WTC11 (cell line): ENCODE results near the gene SUPT4H1. TPM values are rescaled to one million over a fixed set of nuclear protein-coding genes. Genes with fewer than 3 reads are reported as not detected.

ENCODE experiments used
- ATAC-seq: fragments of 200-7000 bp; cut with Tn5 transposase; 2 replicates; pipeline ENCODE4 v1.10.0; 2021; ENCODE audit warnings: mild to moderate bottlenecking, moderate library complexity
- CTCF ChIA-PET: fragments of 300-600 bp; sonication (Branson Sonifier 250); formaldehyde crosslinking; loops from one replicate; lab custom pipeline; 2021; ENCODE audit warnings: antibody characterized with exemption; lab: Charles Lee
- POLR2A ChIA-PET: fragments of 350-600 bp; sonication (Branson Sonifier 250); formaldehyde crosslinking; loops from one replicate; lab custom pipeline; 2021; ENCODE audit warnings: antibody characterized with exemption; lab: Charles Lee
- DNase-seq: peaks from one replicate; pipeline ENCODE4 v3.0.0; 2021; ENCODE audit warnings: low spot score
- H3K27ac Mint-ChIP-seq: 2 replicates; pipeline ENCODE4 v1.8.0; 2021; ENCODE audit warnings: mixed read lengths
- H3K27me3 Mint-ChIP-seq: 2 replicates; pipeline ENCODE4 v1.8.0; 2021; ENCODE audit warnings: low read depth, mild to moderate bottlenecking, moderate library complexity, mixed read lengths
- H3K36me3 Mint-ChIP-seq: 2 replicates; pipeline ENCODE4 v1.8.0; 2021; ENCODE audit warnings: mixed read lengths
- H3K4me1 Mint-ChIP-seq: 2 replicates; pipeline ENCODE4 v1.8.0; 2022; ENCODE audit warnings: mixed read lengths
- H3K4me3 Mint-ChIP-seq: 2 replicates; pipeline ENCODE4 v1.8.0; 2021; ENCODE audit warnings: mild to moderate bottlenecking, moderate library complexity, mixed read lengths
- H3K9me3 Mint-ChIP-seq: 2 replicates; pipeline ENCODE4 v1.8.0; 2021; ENCODE audit warnings: mixed read lengths
- ATF1 ChIP-seq: sonication (generic); formaldehyde crosslinking; IDR thresholded peaks from 2 replicates; pipeline ENCODE4 v1.8.1; 2023; ENCODE audit warnings: mild to moderate bottlenecking, moderate library complexity, missing genetic modification reagents
- CBFB ChIP-seq: sonication (generic); formaldehyde crosslinking; IDR thresholded peaks from 2 replicates; pipeline ENCODE4 v1.8.1; 2022; ENCODE audit warnings: mild to moderate bottlenecking, low read depth, missing genetic modification reagents
- E2F5 ChIP-seq: sonication (generic); formaldehyde crosslinking; IDR thresholded peaks from 2 replicates; pipeline ENCODE4 v1.8.1; 2022; ENCODE audit warnings: mild to moderate bottlenecking, moderate library complexity, missing genetic modification reagents
- ESRRA ChIP-seq: sonication (generic); formaldehyde crosslinking; IDR thresholded peaks from 2 replicates; pipeline ENCODE4 v1.8.1; 2022; ENCODE audit warnings: mild to moderate bottlenecking, missing genetic modification reagents, borderline replicate concordance
- ETV6 ChIP-seq: sonication (generic); formaldehyde crosslinking; IDR thresholded peaks from 2 replicates; pipeline ENCODE4 v1.8.1; 2022; ENCODE audit warnings: mild to moderate bottlenecking, missing genetic modification reagents
- FOXJ3 ChIP-seq: sonication (generic); formaldehyde crosslinking; IDR thresholded peaks from 2 replicates; pipeline ENCODE4 v1.9.0; 2021; ENCODE audit warnings: missing genetic modification reagents, mild to moderate bottlenecking, borderline replicate concordance
- FOXK1 ChIP-seq: sonication (generic); formaldehyde crosslinking; IDR thresholded peaks from 2 replicates; pipeline ENCODE4 v1.8.0; 2022; ENCODE audit warnings: mild to moderate bottlenecking, moderate library complexity, missing genetic modification reagents
- HMGA2 ChIP-seq: fragments of 250-450 bp; sonication (Bioruptor Pico); IDR thresholded peaks from 2 replicates; pipeline ENCODE4 v1.4.0; 2021; ENCODE audit warnings: mild to moderate bottlenecking, moderate library complexity
- IRF2 ChIP-seq: sonication (generic); formaldehyde crosslinking; IDR thresholded peaks from 2 replicates; pipeline ENCODE4 v1.8.0; 2022; ENCODE audit warnings: low read depth, missing genetic modification reagents, borderline replicate concordance
- KAT7 ChIP-seq: sonication (generic); formaldehyde crosslinking; IDR thresholded peaks from 2 replicates; pipeline ENCODE4 v1.8.1; 2023; ENCODE audit warnings: missing genetic modification reagents, mild to moderate bottlenecking, borderline replicate concordance
- MLX ChIP-seq: sonication (generic); formaldehyde crosslinking; IDR thresholded peaks from 2 replicates; pipeline ENCODE4 v1.8.1; 2023; ENCODE audit warnings: mild to moderate bottlenecking, missing genetic modification reagents, moderate library complexity
- MXD4 ChIP-seq: fragments of 250-450 bp; sonication (Bioruptor Pico); IDR thresholded peaks from 2 replicates; pipeline ENCODE4 v1.8.0; 2021; ENCODE audit warnings: mild to moderate bottlenecking, moderate library complexity, borderline replicate concordance
- MYBL2 ChIP-seq: sonication (generic); formaldehyde crosslinking; IDR thresholded peaks from 2 replicates; pipeline ENCODE4 v1.8.1; 2023; ENCODE audit warnings: mild to moderate bottlenecking, moderate library complexity, missing genetic modification reagents
- NFATC4 ChIP-seq: fragments of 250-450 bp; sonication (Bioruptor Pico); IDR thresholded peaks from 2 replicates; pipeline ENCODE4 v1.9.0; 2021; ENCODE audit warnings: mild to moderate bottlenecking
- NFYB ChIP-seq: sonication (generic); formaldehyde crosslinking; conservative IDR thresholded peaks from 2 replicates; pipeline ENCODE4 v1.8.0; 2022; ENCODE audit warnings: low read depth, missing genetic modification reagents
- OVOL2 ChIP-seq: fragments of 250-450 bp; sonication (Bioruptor Pico); IDR thresholded peaks from 2 replicates; pipeline ENCODE4 v1.9.0; 2021; ENCODE audit warnings: mild to moderate bottlenecking, borderline replicate concordance
- RELA ChIP-seq: sonication (generic); formaldehyde crosslinking; IDR thresholded peaks from 2 replicates; pipeline ENCODE4 v1.8.1; 2022; ENCODE audit warnings: missing genetic modification reagents, mild to moderate bottlenecking, borderline replicate concordance
- TP53 ChIP-seq: sonication (generic); formaldehyde crosslinking; IDR thresholded peaks from 2 replicates; pipeline ENCODE4 v1.8.1; 2023; ENCODE audit warnings: mild to moderate bottlenecking, missing genetic modification reagents
- USF2 ChIP-seq: sonication (generic); formaldehyde crosslinking; IDR thresholded peaks from 2 replicates; pipeline ENCODE4 v1.8.1; 2023; ENCODE audit warnings: mild to moderate bottlenecking, missing genetic modification reagents, moderate library complexity
- ZNF138 ChIP-seq: sonication (generic); formaldehyde crosslinking; conservative IDR thresholded peaks from 2 replicates; pipeline ENCODE4 v1.8.1; 2022; ENCODE audit warnings: mild to moderate bottlenecking, moderate library complexity, missing genetic modification reagents
- ZNF219 ChIP-seq: sonication (generic); formaldehyde crosslinking; IDR thresholded peaks from 2 replicates; pipeline ENCODE4 v1.8.0; 2023; ENCODE audit warnings: missing genetic modification reagents, mild to moderate bottlenecking, borderline replicate concordance
- ZNF263 ChIP-seq: sonication (generic); formaldehyde crosslinking; IDR thresholded peaks from 2 replicates; pipeline ENCODE4 v1.8.1; 2022; ENCODE audit warnings: low read depth, mild to moderate bottlenecking, moderate library complexity, missing genetic modification reagents
- ZNF396 ChIP-seq: fragments of 250-450 bp; sonication (Bioruptor Pico); IDR thresholded peaks from 2 replicates; pipeline ENCODE4 v1.8.0; 2021; ENCODE audit warnings: mild to moderate bottlenecking, moderate library complexity, borderline replicate concordance
- ZNF512 ChIP-seq: sonication (generic); formaldehyde crosslinking; IDR thresholded peaks from 2 replicates; pipeline ENCODE4 v1.8.1; 2022; ENCODE audit warnings: missing genetic modification reagents, borderline replicate concordance
- total RNA-seq: library from RNA; stranded (reverse); gene quantifications from 3 replicates; pipeline ENCODE4 v1.2.3, GENCODE V29; 2021

The SUPT4H1 gene
- total RNA-seq, 1 experiment from 2014 or later: 85.5 TPM

GRCh38 chr17:58400826-58401225, 48.8 kb upstream of the SUPT4H1 start:
- peaks cover 97% of the 10 kb centered on the region for H3K27me3 Mint-ChIP-seq
- CTCF ChIA-PET: no interaction called here
- H3K9me3 Mint-ChIP-seq: no peaks in the 10 kb centered on the region
- ATAC-seq: no peak
- peaks cover 50% of the 10 kb centered on the region for H3K4me1 Mint-ChIP-seq
- H3K27ac Mint-ChIP-seq: no peak overlapping the region
- TF ChIP-seq RELA (CRISPR knock-in tag) (no peak), ETV6 (CRISPR knock-in tag) (no peak), NFYB (CRISPR knock-in tag) (no peak), NFATC4 (CRISPR knock-in tag) (no peak), TP53 (CRISPR knock-in tag) (no peak), MLX (no peak), CBFB (CRISPR knock-in tag) (no peak), MXD4 (CRISPR knock-in tag) (no peak)
- TF ChIP-seq, all 79 proteins: peak for 0
- no peak overlapping the region for H3K4me3 Mint-ChIP-seq
- H3K36me3 Mint-ChIP-seq: no peaks in the 10 kb centered on the region
- no peak for DNase-seq
- POLR2A ChIA-PET: no interaction called here

- H3K36me3 Mint-ChIP-seq: no peaks in the 10 kb centered on the region
- TF ChIP-seq ZNF138 (CRISPR knock-in tag) (no peak), ZNF263 (no peak), FOXK1 (CRISPR knock-in tag) (no peak), E2F5 (CRISPR knock-in tag) (no peak), ZNF512 (CRISPR knock-in tag) (no peak), USF2 (CRISPR knock-in tag) (no peak), ETV6 (CRISPR knock-in tag) (no peak), ESRRA (CRISPR knock-in tag) (no peak), FOXJ3 (CRISPR knock-in tag) (no peak), ATF1 (CRISPR knock-in tag) (no peak), HMGA2 (CRISPR knock-in tag) (no peak), ZNF219 (no peak), RELA (CRISPR knock-in tag) (no peak), KAT7 (CRISPR knock-in tag) (no peak), IRF2 (CRISPR knock-in tag) (no peak), ZNF396 (no peak), OVOL2 (no peak), MYBL2 (CRISPR knock-in tag) (no peak)
- TF ChIP-seq, all 79 proteins: peak for 0
- H3K4me1 Mint-ChIP-seq: peaks cover 46% of the 10 kb centered on the region
- CTCF ChIA-PET: interaction anchor here (0.7 kb wide), 1 partner anchor 17 kb away, joined by 3 read pairs; the partner anchor contains the start of gene RNF43
- POLR2A ChIA-PET: no interaction called here
- H3K27ac Mint-ChIP-seq: no peak overlapping the region
- no peak overlapping the region for H3K4me3 Mint-ChIP-seq
- H3K27me3 Mint-ChIP-seq: peaks cover 97% of the 10 kb centered on the region
- DNase-seq: no peak
- H3K9me3 Mint-ChIP-seq: no peaks in the 10 kb centered on the region
- ATAC-seq: no peak
Measured at GRCh38 chr17:58399974-58400373, 48.0 kb upstream of the SUPT4H1 start.
